Measurements from ENCODE around the gene GRIA1. TPM values are rescaled to one million over a fixed set of nuclear protein-coding genes. Genes with fewer than 3 reads are reported as not detected.

GRIA1 gene
- total RNA-seq, 3 donors from 2014 or later: 0.10 to 0.54 TPM; not detected in 1

DNA sequence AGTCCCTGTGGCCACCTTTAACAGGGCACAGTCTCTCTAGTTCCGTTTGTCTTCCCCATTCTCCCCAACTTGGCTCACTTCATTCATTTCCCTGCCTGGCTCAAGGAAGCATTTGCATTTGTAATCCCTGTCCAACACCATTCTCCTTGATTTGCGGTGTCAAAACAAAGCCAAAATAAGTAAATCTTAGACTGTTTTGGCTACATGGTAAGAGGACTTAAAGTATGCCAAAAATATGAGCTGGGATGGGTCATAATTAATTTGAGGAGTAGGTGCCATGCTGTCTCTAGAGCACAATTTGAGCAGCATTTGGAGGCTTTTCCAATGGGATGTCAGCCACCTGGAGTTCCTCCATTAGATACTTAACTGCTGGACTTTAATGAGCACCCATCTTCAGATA lies 3.7 kb upstream of the GRIA1 start:
- Histone ChIP-seq H3K4me1 (ENCODE audit: low read depth) (no peaks in the 10 kb centered on the region), H3K4me3 (no peak overlapping the region), H3K36me3 (ENCODE audit: low read depth) (no peaks in the 10 kb centered on the region), H3K9me3 (no peaks in the 10 kb centered on the region)
- ATAC-seq (no peak), DNase-seq (no peak)
- TF ChIP-seq, protein P1, sequence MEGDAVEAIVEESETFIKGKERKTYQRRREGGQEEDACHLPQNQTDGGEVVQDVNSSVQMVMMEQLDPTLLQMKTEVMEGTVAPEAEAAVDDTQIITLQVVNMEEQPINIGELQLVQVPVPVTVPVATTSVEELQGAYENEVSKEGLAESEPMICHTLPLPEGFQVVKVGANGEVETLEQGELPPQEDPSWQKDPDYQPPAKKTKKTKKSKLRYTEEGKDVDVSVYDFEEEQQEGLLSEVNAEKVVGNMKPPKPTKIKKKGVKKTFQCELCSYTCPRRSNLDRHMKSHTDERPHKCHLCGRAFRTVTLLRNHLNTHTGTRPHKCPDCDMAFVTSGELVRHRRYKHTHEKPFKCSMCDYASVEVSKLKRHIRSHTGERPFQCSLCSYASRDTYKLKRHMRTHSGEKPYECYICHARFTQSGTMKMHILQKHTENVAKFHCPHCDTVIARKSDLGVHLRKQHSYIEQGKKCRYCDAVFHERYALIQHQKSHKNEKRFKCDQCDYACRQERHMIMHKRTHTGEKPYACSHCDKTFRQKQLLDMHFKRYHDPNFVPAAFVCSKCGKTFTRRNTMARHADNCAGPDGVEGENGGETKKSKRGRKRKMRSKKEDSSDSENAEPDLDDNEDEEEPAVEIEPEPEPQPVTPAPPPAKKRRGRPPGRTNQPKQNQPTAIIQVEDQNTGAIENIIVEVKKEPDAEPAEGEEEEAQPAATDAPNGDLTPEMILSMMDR (IDR thresholded peaks at IDR 0.05): no peak
- intact Hi-C loops (cut with DNase I, micrococcal nuclease): no loop called here

DNA sequence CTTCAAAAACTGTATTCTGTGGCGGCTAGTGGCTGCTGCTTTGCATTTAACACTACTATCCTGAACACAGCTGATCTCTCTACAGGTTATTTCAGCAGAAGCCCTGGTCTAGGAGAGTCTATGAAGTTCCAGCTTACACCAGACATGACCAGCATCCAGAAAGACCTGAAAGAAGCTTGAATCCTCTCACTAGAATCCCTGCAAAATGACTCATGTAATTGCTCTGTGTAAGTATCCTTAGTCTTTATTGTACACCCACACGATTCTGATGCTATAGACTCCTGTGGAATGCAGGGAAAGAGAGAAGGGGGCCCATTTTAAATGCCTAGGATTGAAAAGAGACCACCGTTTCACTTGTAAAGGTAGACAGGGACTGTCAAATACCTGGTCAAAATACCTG lies 859 bp upstream of the GRIA1 start:
- no peaks in the 10 kb centered on the region for H3K9me3 ChIP-seq
- no peak overlapping the region for H3K4me3 ChIP-seq
- no peaks in the 10 kb centered on the region for H3K36me3 ChIP-seq (ENCODE audit: low read depth)
- TF ChIP-seq, protein P1 (IDR thresholded peaks at IDR 0.05): no peak
- intact Hi-C loops (cut with DNase I, micrococcal nuclease): no loop called here
- DNase-seq (no peak), ATAC-seq (no peak)
- no peaks in the 10 kb centered on the region for H3K4me1 ChIP-seq (ENCODE audit: low read depth)

DNA sequence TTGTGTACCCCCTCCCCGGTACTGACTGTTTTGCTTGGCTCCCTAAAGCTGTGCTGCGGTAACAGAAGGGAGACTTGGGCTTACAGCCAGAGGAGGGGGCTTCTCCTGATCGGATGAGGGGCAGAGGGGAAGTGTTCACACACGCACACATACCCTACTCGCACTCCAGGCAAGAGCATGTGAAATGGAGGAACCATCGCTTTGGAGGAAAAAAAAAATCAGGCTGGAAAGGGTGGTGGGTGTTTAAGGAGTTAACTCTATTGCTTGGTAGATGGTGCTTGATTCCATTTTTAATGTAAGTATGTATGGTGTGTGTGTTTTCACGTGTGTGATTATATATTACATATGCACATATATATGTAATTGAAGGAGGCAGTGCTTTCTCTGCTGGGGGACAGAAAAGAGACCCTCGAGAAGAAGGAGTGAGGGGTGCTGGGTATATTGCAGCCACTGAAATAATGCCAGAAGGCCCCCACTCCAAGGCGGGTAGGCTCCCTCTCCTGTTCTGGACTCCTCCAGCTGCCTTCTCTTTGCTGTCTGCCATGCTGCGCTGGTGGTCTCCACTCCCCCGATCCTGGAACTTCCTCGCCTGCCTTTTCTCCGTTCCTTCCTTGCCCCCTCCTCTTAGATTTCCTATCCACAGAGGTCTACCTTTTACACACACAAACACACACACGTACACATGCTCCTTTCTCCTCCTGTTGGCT lies 721 bp downstream of the GRIA1 start:
- H3K4me3 ChIP-seq: no peak overlapping the region
- intact Hi-C loops (cut with DNase I, micrococcal nuclease): no loop called here

DNA sequence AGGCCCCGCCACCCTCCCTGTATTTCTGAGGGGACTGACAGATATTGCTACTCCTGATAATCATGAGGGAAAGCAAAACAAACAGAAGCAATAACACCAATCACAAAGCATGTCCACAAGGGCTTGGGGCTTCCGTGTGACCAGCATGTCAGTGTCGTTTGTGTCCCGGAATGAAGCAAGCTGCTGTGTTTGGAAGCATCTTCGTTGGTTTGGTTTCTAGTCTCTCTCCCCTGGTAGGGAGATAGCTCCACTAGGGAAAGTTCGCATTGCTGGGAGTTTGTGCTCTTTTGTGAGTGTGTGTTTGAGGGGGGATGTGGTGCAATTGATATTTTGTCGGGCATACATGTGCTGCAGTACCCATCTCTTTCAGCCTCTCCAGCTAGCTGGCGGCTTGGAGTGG lies 1.4 kb downstream of the GRIA1 start:
- Histone ChIP-seq H3K4me1 (ENCODE audit: low read depth) (no peaks in the 10 kb centered on the region), H3K9me3 (no peaks in the 10 kb centered on the region), H3K36me3 (ENCODE audit: low read depth) (no peaks in the 10 kb centered on the region), H3K4me3 (no peak overlapping the region)
- ATAC-seq (no peak), DNase-seq (no peak)
- TF ChIP-seq, protein P1 (IDR thresholded peaks at IDR 0.05): no peak
- intact Hi-C loops (cut with DNase I, micrococcal nuclease): no loop called here

More for the DNA sequence above, 721 bp downstream of the GRIA1 start:
- TF ChIP-seq, protein P1 (IDR thresholded peaks at IDR 0.05): no peak
- no peak for DNase-seq
- ATAC-seq: no peak
- Histone ChIP-seq H3K36me3 (ENCODE audit: low read depth) (no peaks in the 10 kb centered on the region), H3K4me1 (ENCODE audit: low read depth) (no peaks in the 10 kb centered on the region), H3K9me3 (no peaks in the 10 kb centered on the region)

DNA sequence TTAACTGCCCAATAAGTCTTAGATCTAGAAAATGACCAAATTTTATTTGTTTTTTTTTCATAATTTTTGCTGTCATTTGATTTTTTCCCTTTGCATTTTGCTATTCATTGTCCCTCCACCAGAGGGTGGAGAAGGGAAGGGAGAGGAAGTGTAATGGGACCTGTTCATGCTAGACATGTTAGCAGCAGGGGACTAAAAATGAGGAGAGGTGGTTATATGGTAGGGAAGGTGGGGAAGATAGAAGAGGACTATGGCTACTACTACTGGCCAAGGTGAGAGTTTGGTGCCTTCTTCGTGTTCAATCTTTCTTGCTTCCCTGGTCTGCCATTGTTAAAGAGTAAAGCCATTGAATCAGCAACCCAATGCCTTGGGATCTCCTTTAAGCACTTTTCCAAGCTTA lies 6.4 kb downstream of the GRIA1 start:
- no peak for ATAC-seq
- Histone ChIP-seq H3K4me1 (ENCODE audit: low read depth) (no peaks in the 10 kb centered on the region), H3K4me3 (no peak overlapping the region), H3K36me3 (ENCODE audit: low read depth) (no peaks in the 10 kb centered on the region), H3K9me3 (no peaks in the 10 kb centered on the region)
- TF ChIP-seq, protein P1 (IDR thresholded peaks at IDR 0.05): no peak
- no peak for DNase-seq
- intact Hi-C loops (cut with DNase I, micrococcal nuclease): no loop called here

DNA sequence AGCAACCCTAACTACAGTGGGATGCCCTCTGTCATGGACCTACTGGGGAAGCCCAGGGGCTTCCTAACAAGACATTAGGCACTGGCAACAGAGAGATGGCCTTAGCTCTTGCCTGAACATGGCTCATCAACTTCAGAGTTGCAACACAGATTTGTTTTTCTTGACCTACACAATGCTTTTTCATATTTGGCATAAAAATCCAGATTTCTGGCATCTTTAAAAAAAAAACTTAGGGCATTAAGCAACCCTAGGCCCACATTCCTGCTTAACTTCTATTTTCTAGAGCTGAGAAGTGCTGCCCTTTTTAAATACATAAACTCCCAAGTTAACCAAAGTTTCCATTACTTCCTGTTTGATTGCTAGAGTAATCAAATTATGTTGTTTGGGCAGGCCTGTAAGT lies 8.0 kb downstream of the GRIA1 start:
- Histone ChIP-seq H3K4me3 (no peak overlapping the region), H3K4me1 (ENCODE audit: low read depth) (no peaks in the 10 kb centered on the region), H3K9me3 (no peaks in the 10 kb centered on the region), H3K36me3 (ENCODE audit: low read depth) (no peaks in the 10 kb centered on the region)
- DNase-seq (no peak), ATAC-seq (no peak)
- intact Hi-C loops (cut with DNase I, micrococcal nuclease): no loop called here
- TF ChIP-seq, protein P1 (IDR thresholded peaks at IDR 0.05): no peak
